Nephron (organoid): ENCODE data around the gene IRF2BPL.

ENCODE experiments used
- H3K27ac Mint-ChIP-seq, 3 experiments: 2 replicates each; pipeline ENCODE4 v1.8.0; 2020; ENCODE audit warnings: mixed read lengths in 3 of 3, mild to moderate bottlenecking in 2 of 3, moderate library complexity in 1 of 3
- H3K27me3 Mint-ChIP-seq: 2 replicates; pipeline ENCODE4 v1.8.0; 2021; ENCODE audit warnings: low read depth, mild to moderate bottlenecking, moderate library complexity, mixed read lengths
- H3K36me3 Mint-ChIP-seq: 2 replicates; pipeline ENCODE4 v1.8.0; 2020; ENCODE audit warnings: low read depth, mixed read lengths
- H3K4me1 Mint-ChIP-seq: 2 replicates; pipeline ENCODE4 v1.8.0; 2020; ENCODE audit warnings: mixed read lengths
- H3K4me3 Mint-ChIP-seq, 3 experiments: 2 replicates each; pipeline ENCODE4 v1.8.0; 2020; ENCODE audit warnings: mild to moderate bottlenecking in 3 of 3, mixed read lengths in 3 of 3, moderate library complexity in 2 of 3
- H3K9me3 Mint-ChIP-seq: 2 replicates; pipeline ENCODE4 v1.8.0; 2020; ENCODE audit warnings: mixed read lengths
- TF ChIP-seq, protein P1 (sequence below), 3 experiments: fragments of 200-600 bp; sonication (generic); IDR thresholded peaks; one replicate each; pipeline ENCODE4 v1.5.0; 2021; ENCODE audit warnings: antibody characterized with exemption in 3 of 3; ENCODE audit not compliant: unreplicated experiment in 3 of 3

IRF2BPL gene

DNA sequence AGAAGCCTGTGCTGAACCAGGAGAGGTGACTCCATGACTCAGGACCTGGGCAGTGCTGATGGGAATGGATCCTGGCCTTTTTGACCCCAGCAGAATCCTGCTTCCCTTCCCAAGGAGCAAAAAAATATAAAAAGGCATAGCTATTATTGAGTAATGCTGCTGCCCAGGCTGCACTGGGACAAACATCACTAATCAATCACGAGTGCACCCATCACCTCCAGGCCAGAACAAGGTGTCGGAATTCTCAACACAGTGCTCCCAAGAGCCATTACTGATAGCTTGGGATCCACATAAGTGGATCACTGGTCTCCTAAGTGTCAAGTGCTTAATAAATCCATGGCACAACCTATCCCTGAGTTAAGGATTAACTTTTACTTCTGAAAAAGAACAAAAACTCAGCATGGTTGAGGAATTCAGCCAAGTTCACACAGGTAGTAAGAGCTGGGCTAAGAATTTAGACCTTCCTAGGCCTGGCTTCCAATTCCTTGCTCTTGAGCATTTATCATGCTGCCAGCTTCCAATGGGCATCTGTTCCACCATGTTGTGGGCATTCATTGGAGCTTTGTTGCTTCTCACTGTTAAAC, 31.9 kb downstream of the IRF2BPL start:
- TF ChIP-seq, protein P1, sequence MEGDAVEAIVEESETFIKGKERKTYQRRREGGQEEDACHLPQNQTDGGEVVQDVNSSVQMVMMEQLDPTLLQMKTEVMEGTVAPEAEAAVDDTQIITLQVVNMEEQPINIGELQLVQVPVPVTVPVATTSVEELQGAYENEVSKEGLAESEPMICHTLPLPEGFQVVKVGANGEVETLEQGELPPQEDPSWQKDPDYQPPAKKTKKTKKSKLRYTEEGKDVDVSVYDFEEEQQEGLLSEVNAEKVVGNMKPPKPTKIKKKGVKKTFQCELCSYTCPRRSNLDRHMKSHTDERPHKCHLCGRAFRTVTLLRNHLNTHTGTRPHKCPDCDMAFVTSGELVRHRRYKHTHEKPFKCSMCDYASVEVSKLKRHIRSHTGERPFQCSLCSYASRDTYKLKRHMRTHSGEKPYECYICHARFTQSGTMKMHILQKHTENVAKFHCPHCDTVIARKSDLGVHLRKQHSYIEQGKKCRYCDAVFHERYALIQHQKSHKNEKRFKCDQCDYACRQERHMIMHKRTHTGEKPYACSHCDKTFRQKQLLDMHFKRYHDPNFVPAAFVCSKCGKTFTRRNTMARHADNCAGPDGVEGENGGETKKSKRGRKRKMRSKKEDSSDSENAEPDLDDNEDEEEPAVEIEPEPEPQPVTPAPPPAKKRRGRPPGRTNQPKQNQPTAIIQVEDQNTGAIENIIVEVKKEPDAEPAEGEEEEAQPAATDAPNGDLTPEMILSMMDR (IDR thresholded peaks at IDR 0.05; ENCODE audit: unreplicated experiment in 3 of 3) = no peak
- Mint-ChIP-seq H3K27ac (peak overlapping the region; percentile 87 to 94 (median 88)), H3K4me1 (peaks cover 48% of the 10 kb centered on the region), H3K9me3 (no peaks in the 10 kb centered on the region), H3K4me3 (no peak overlapping the region), H3K36me3 (no peaks in the 10 kb centered on the region), H3K27me3 (peaks cover 6% of the 10 kb centered on the region)

DNA sequence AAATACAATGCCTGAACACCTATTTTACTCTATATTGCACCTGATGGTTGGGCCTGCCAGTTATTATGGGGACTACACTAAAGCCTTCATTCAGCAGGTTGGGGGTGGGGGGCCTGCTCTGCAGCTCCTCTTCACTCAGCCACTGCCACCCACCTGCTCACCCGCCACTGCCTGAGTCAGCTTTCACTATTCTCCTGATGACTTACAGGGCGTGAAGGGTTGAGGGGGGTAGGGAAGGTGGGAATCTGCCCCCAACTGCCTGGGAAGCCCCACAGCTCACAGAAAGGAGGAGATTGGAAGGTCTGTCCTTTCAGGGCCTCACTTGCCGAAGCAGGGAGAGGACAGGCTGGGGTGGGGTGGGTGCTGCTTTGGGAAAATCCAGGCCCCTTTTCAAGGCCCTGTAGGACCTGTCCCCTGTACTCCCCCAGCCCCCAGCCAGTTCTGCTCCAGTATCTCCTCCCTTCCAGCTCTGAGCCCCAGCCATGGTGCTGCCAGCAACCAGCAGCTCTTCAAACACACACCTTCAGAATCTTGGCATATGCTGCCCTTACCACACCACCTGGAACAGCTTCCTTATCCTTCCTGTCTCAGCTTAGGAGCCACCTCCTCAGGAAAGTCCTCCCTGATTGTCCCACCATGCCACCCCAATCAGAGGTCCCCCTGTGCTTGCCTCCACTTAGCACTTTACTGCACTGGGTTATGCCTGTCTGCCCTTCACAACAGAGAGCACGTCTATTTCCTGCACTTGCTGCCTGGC, 33.1 kb downstream of the IRF2BPL start:
- Mint-ChIP-seq H3K4me1 (peaks cover 40% of the 10 kb centered on the region), H3K9me3 (no peaks in the 10 kb centered on the region), H3K27me3 (peaks cover 6% of the 10 kb centered on the region), H3K27ac (peak overlapping the region; percentile 68 to 94 (median 87)), H3K4me3 (no peak overlapping the region), H3K36me3 (no peaks in the 10 kb centered on the region)
- TF ChIP-seq, protein P1 (IDR thresholded peaks at IDR 0.05; ENCODE audit: unreplicated experiment in 3 of 3) = no peak

DNA sequence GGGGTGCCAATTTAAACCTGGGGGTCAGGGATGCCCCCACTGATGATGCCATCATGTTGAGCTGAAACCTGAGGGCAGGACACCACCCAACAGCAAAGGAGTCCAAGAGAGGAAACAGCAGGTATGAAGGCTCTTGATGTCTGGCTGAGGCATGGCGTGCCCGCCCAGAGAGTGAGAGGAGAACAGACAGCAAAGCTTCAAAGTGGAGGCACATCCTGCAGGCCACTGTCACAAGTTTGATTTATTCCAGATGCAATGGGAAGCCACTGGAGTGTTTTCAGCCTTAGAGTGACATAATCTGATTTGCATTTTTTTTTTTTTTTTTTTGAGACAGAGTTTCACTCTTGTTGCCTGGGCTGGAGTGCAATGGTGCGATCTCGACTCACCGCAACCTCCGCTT, 34.8 kb downstream of the IRF2BPL start:
- Mint-ChIP-seq H3K36me3 (no peaks in the 10 kb centered on the region), H3K27ac (no peak overlapping the region), H3K4me3 (no peak overlapping the region), H3K4me1 (peaks cover 35% of the 10 kb centered on the region), H3K27me3 (peaks cover 11% of the 10 kb centered on the region), H3K9me3 (no peaks in the 10 kb centered on the region)
- TF ChIP-seq, protein P1 (IDR thresholded peaks at IDR 0.05; ENCODE audit: unreplicated experiment in 3 of 3) = no peak

DNA sequence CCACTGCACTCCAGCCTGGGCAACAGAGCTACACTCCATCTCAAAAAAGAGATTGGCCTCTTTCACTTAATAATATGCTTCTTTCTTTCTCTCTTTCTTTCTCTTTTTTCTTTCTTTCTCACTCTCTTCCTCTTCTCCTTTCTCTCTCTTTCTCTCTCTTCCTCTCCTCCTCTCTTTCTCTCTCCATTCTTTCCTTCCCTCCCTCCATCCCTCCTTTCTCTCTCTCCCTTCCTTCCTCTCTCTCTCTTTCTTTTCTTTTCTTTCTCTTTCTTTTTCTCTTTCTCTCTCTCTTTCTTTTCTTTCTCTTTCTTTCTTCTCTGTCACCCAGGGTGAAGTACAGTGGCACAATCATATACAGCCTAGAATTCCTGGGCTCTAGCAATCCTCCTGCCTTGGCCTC, 38.4 kb downstream of the IRF2BPL start:
- TF ChIP-seq, protein P1 (IDR thresholded peaks at IDR 0.05; ENCODE audit: unreplicated experiment in 3 of 3) = no peak
- Mint-ChIP-seq H3K4me3 (no peak overlapping the region), H3K4me1 (peaks cover 17% of the 10 kb centered on the region), H3K36me3 (no peaks in the 10 kb centered on the region), H3K27me3 (peaks cover 5% of the 10 kb centered on the region), H3K9me3 (no peaks in the 10 kb centered on the region), H3K27ac (peak overlapping the region in 1 of 3 experiments; percentile 77)

DNA sequence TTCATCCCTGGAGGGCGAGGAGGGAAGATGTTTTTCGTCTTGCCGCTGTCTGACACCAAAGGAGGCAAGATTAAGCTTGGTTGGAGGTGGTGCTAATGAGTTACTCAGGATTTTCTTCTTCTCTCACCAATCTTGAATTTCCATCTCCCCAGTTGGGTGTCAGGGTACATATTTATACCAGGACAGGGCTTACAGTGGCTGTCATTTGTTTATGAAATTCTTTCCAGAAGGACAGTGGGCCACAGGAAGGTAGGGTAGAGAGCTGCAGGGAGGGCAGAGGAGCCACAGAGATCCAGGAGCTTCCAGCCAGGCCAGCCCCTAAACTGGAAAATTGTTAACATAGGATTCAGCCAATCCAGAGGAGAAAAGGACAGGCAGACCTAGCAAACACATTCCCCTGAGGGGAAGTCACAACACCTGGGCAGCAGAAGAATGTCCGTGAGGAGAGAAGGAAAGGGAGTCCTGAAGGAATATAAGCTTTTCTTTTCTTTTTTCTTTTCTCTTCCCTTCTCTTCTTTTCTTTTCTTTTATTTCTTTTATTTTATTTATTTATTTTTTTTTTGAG, 40.5 kb downstream of the IRF2BPL start:
- Mint-ChIP-seq H3K9me3 (no peaks in the 10 kb centered on the region), H3K36me3 (no peaks in the 10 kb centered on the region), H3K27me3 (peaks cover 5% of the 10 kb centered on the region), H3K4me1 (peaks cover 24% of the 10 kb centered on the region), H3K4me3 (no peak overlapping the region), H3K27ac (peak overlapping the region in 2 of 3 experiments; percentile 54 to 68)
- TF ChIP-seq, protein P1 (IDR thresholded peaks at IDR 0.05; ENCODE audit: unreplicated experiment in 3 of 3) = no peak
